ENCODE results near the gene TMEM59L. TPM values are rescaled to one million over a fixed set of nuclear protein-coding genes. Genes with fewer than 3 reads are reported as not detected.

The TMEM59L gene
- total and polyA plus RNA-seq, 2 of the 13 experiments (the other 11 are each of a cell fraction or from before 2014, with no cell fraction given) = 0.97 to 5.5 TPM

DNA sequence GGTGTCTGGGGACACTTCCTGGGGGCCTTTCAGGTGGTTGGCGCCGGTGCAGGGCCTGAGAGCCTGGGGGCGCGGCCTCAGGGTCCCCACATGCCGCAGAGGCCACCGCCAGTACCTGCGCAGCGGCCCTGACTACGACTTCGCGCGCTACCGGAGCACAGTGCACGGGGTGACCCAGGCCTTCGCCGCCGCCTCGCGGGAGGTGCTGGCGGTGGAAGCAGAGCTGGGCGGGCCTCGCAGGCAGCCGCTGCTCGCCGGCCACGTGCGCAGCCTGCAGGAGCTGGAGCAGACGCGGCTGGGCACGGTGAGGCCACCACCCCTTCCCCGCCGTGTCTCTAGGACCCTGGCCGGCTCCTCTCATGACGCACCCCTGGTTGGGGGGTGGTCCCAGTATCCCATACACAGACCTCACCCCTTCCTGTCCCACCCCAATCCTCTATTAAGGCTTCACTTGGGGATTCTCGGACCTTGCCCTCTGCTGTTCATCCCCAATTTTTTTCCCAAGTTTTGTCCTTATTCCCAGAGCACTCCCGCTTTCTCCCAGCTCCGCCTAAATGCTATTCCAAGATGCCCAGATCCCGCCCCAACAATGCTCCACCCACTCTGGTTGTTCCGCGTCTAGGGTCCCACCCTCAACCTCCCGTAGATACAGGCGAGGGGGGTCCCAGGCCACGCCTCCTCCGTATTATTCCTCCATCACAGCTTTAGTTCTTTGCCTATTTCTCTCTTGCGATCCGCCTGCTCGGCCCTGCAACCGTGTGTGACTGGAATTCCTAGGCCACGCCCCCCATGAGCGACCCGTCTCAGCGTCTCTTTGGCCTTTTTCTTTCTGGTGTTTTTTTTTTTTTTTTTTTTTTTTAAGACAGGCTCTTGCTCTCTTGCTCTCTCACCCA, 23.0 kb upstream of the TMEM59L start (continued):
- TF ChIP-seq, protein P1, sequence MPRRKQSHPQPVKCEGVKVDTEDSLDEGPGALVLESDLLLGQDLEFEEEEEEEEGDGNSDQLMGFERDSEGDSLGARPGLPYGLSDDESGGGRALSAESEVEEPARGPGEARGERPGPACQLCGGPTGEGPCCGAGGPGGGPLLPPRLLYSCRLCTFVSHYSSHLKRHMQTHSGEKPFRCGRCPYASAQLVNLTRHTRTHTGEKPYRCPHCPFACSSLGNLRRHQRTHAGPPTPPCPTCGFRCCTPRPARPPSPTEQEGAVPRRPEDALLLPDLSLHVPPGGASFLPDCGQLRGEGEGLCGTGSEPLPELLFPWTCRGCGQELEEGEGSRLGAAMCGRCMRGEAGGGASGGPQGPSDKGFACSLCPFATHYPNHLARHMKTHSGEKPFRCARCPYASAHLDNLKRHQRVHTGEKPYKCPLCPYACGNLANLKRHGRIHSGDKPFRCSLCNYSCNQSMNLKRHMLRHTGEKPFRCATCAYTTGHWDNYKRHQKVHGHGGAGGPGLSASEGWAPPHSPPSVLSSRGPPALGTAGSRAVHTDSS (CRISPR knock-in tag; conservative IDR thresholded peaks at IDR 0.05) = no peak
- TF ChIP-seq NR3C1 (CRISPR knock-in tag; IDR thresholded peaks at IDR 0.05) (no peak), TCF7L2 (IDR thresholded peaks at IDR 0.05; ENCODE audit: low read depth, low read length) (no peak), MXD4 (CRISPR knock-in tag; IDR thresholded peaks at IDR 0.05) (peak; percentile 94), SP5 (CRISPR knock-in tag; IDR thresholded peaks at IDR 0.05; ENCODE audit: borderline replicate concordance, low read depth) (no peak), FOXO1 (CRISPR knock-in tag; IDR thresholded peaks at IDR 0.05) (peak; percentile 71), ZNF451 (CRISPR knock-in tag; IDR thresholded peaks at IDR 0.05) (peak; percentile 66; the same call in 1 of the 2 replicates), ZNF160 (CRISPR knock-in tag; IDR thresholded peaks at IDR 0.05) (peak; percentile 85; the same call in 1 of the 2 replicates), SRSF9 (IDR thresholded peaks at IDR 0.05; ENCODE audit: borderline replicate concordance, insufficient read depth, low read depth, low read length, poor library complexity, severe bottlenecking) (no peak), ZNF256 (CRISPR knock-in tag; conservative IDR thresholded peaks at IDR 0.05) (0 out of 2 replicates have a peak, but pooled peaks have one; percentile 80), STAT5B (CRISPR knock-in tag; IDR thresholded peaks at IDR 0.05) (no peak), KLF15 (CRISPR knock-in tag; IDR thresholded peaks at IDR 0.05; ENCODE audit: borderline replicate concordance) (peak; percentile 45; the same call in 1 of the 2 replicates), NFATC3 (CRISPR knock-in tag; IDR thresholded peaks at IDR 0.05) (peak; percentile 21; the same call in 1 of the 2 replicates), HOXA3 (CRISPR knock-in tag; IDR thresholded peaks at IDR 0.05) (peak; percentile 91), ERF (CRISPR knock-in tag; IDR thresholded peaks at IDR 0.05) (peak; percentile 33; the same call in 1 of the 2 replicates), ZNF629 (CRISPR knock-in tag; conservative IDR thresholded peaks at IDR 0.05) (peak; percentile 57), ATF7-NPFF (CRISPR knock-in tag; IDR thresholded peaks at IDR 0.05; ENCODE audit: low read depth) (peak; percentile 99), THAP11 (CRISPR knock-in tag; IDR thresholded peaks at IDR 0.05) (no peak; the same call in none of the 2 replicates), SMYD3 (CRISPR knock-in tag; IDR thresholded peaks at IDR 0.05) (peak; percentile 95), ZNF780A (CRISPR knock-in tag; IDR thresholded peaks at IDR 0.05) (peak; percentile 50; the same call in 1 of the 2 replicates), ZNF383 (CRISPR knock-in tag; IDR thresholded peaks at IDR 0.05; ENCODE audit: borderline replicate concordance) (no peak), ZNF335 (CRISPR knock-in tag; IDR thresholded peaks at IDR 0.05) (no peak), HMGA1 (CRISPR knock-in tag; conservative IDR thresholded peaks at IDR 0.05) (no peak), ZNF180 (CRISPR knock-in tag; IDR thresholded peaks at IDR 0.05; ENCODE audit: borderline replicate concordance, low read depth) (peak; percentile 88; the same call in 1 of the 2 replicates)
- TF ChIP-seq, protein P2, sequence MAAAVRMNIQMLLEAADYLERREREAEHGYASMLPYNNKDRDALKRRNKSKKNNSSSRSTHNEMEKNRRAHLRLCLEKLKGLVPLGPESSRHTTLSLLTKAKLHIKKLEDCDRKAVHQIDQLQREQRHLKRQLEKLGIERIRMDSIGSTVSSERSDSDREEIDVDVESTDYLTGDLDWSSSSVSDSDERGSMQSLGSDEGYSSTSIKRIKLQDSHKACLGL (CRISPR knock-in tag; IDR thresholded peaks at IDR 0.05) = peak; percentile 98
- TF ChIP-seq, protein P3, sequence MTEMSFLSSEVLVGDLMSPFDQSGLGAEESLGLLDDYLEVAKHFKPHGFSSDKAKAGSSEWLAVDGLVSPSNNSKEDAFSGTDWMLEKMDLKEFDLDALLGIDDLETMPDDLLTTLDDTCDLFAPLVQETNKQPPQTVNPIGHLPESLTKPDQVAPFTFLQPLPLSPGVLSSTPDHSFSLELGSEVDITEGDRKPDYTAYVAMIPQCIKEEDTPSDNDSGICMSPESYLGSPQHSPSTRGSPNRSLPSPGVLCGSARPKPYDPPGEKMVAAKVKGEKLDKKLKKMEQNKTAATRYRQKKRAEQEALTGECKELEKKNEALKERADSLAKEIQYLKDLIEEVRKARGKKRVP (CRISPR knock-in tag; IDR thresholded peaks at IDR 0.05) = no peak; a peak in 1 of 4 replicates
- TF ChIP-seq, protein P4, sequence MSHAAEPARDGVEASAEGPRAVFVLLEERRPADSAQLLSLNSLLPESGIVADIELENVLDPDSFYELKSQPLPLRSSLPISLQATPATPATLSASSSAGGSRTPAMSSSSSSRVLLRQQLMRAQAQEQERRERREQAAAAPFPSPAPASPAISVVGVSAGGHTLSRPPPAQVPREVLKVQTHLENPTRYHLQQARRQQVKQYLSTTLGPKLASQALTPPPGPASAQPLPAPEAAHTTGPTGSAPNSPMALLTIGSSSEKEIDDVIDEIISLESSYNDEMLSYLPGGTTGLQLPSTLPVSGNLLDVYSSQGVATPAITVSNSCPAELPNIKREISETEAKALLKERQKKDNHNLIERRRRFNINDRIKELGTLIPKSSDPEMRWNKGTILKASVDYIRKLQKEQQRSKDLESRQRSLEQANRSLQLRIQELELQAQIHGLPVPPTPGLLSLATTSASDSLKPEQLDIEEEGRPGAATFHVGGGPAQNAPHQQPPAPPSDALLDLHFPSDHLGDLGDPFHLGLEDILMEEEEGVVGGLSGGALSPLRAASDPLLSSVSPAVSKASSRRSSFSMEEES (CRISPR knock-in tag; IDR thresholded peaks at IDR 0.05) = peak; percentile 47; the same call in 1 of the 2 replicates
